Measurements from ENCODE around the gene ST3GAL3.

Gene ST3GAL3

DNA sequence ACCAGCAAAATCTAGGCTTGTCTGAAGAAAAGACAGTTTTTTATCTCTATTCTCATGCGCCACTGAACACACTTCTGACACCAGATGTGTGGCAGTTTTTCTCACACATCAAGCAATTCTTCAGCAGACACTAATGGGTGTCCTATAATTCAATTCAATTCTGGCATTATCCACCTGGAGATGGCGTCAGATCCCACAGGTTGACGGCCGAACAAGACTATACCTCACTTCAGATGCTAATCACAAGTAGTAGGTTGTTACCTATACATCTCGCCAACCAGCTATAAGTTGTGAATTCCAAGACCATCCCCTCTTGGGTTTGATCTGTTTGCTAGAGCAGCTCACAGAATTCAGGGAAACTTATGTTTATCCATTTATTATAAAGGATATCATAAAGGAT is 136.3 kb downstream of the ST3GAL3 start:
- H3K27ac ChIP-seq (ENCODE audit: low read depth, low read length) = no peak overlapping the region
- H3K4me1 ChIP-seq (ENCODE audit: control insufficient read depth in 1 of 2, insufficient read depth in 2 of 2, low read length in 2 of 2) = peaks cover 6 to 16% of the 10 kb centered on the region in 2 donors
- H3K9ac ChIP-seq (ENCODE audit: low read depth in 1 of 2, low read length in 2 of 2) = no peak overlapping the region
- H3K27me3 ChIP-seq (ENCODE audit: control insufficient read depth in 1 of 2, insufficient read depth in 2 of 2, low read length in 2 of 2) = no peaks in the 10 kb centered on the region
- peaks cover 0 to 3% of the 10 kb centered on the region in 2 donors for H3K36me3 ChIP-seq (ENCODE audit: control insufficient read depth in 1 of 2, insufficient read depth in 2 of 2, low read length in 2 of 2)
- no peak overlapping the region for H3K4me3 ChIP-seq (ENCODE audit: low read depth in 1 of 2, low read length in 2 of 2)
- H3K9me3 ChIP-seq (ENCODE audit: control insufficient read depth in 1 of 2, low read length in 2 of 2) = peaks cover 0 to 3% of the 10 kb centered on the region in 2 donors

DNA sequence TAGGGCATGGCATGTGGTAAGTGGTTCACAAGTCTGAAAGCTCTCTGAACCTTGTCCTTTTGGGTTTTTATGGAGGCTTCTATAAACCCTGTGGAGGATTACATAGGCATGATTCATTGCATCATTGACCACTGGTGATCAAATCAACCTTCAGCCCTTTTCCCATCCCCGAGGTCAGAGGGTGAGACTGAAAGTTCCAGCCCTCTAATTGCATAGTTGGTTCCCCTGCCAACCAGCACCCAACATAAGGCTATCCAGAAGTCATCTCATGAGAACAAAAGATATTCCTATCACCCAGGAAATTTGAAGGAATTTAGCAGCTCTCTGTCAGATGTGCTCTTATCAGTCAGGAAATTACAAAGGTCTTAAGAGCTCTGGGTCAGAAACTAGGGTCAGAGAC is 136.8 kb downstream of the ST3GAL3 start:
- H3K27me3 ChIP-seq (ENCODE audit: control insufficient read depth in 1 of 2, insufficient read depth in 2 of 2, low read length in 2 of 2) = no peaks in the 10 kb centered on the region
- no peak overlapping the region for H3K27ac ChIP-seq (ENCODE audit: low read depth, low read length)
- peaks cover 0 to 3% of the 10 kb centered on the region in 2 donors for H3K9me3 ChIP-seq (ENCODE audit: control insufficient read depth in 1 of 2, low read length in 2 of 2)
- H3K9ac ChIP-seq (ENCODE audit: low read depth in 1 of 2, low read length in 2 of 2) = no peak overlapping the region
- H3K4me1 ChIP-seq (ENCODE audit: control insufficient read depth in 1 of 2, insufficient read depth in 2 of 2, low read length in 2 of 2) = peaks cover 6 to 16% of the 10 kb centered on the region in 2 donors
- no peak overlapping the region for H3K4me3 ChIP-seq (ENCODE audit: low read depth in 1 of 2, low read length in 2 of 2)
- peaks cover 0 to 3% of the 10 kb centered on the region in 2 donors for H3K36me3 ChIP-seq (ENCODE audit: control insufficient read depth in 1 of 2, insufficient read depth in 2 of 2, low read length in 2 of 2)

DNA sequence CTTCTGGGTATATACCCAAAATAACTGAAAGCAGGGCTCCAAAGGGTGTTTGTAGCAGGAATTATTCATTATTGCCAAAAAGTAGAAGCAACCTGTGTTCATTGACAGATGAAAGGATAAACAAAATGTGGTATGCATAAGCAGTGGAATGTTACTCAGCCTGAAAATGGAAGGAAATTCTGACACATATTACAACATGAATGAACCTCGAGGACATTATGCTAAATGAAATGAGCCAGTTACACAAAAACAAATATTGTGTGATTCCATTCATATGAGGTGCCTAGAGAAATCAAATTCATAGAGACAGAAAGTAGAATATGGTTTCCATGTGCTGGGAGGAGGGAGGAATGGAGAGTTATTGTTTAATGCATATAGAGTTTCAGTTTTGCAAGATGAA is 140.0 kb downstream of the ST3GAL3 start:
- no peak overlapping the region for H3K4me3 ChIP-seq (ENCODE audit: low read depth in 1 of 2, low read length in 2 of 2)
- peaks cover 0 to 3% of the 10 kb centered on the region in 2 donors for H3K36me3 ChIP-seq (ENCODE audit: control insufficient read depth in 1 of 2, insufficient read depth in 2 of 2, low read length in 2 of 2)
- H3K4me1 ChIP-seq (ENCODE audit: control insufficient read depth in 1 of 2, insufficient read depth in 2 of 2, low read length in 2 of 2) = peaks cover 4 to 9% of the 10 kb centered on the region in 2 donors
- H3K27ac ChIP-seq (ENCODE audit: low read depth, low read length) = no peak overlapping the region
- H3K27me3 ChIP-seq (ENCODE audit: control insufficient read depth in 1 of 2, insufficient read depth in 2 of 2, low read length in 2 of 2) = no peaks in the 10 kb centered on the region
- H3K9ac ChIP-seq (ENCODE audit: low read depth in 1 of 2, low read length in 2 of 2) = no peak overlapping the region
- H3K9me3 ChIP-seq (ENCODE audit: control insufficient read depth in 1 of 2, low read length in 2 of 2) = no peaks in the 10 kb centered on the region

DNA sequence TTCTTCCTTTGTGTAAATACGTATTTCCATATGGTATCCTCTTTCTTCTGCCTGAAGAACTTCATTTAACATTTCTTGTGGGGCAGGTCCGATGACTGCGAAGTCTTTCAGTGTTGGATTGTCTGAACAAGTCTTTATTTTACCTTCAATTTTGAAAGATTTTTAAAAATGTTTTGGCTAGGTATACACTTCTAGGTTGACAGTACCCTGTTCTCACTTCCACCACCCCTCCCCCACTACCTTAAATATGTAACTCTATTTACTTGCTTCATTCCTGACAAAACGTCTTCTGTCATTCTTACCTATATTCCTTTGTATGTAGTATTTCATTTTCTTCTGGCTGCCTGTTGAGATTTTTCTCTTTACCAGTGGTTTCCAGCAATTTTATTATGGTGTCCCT is 140.5 kb downstream of the ST3GAL3 start:
- Histone ChIP-seq H3K36me3 (ENCODE audit: control insufficient read depth in 1 of 2, insufficient read depth in 2 of 2, low read length in 2 of 2) (peaks cover 0 to 2% of the 10 kb centered on the region in 2 donors), H3K27ac (ENCODE audit: low read depth, low read length) (no peak overlapping the region), H3K4me1 (ENCODE audit: control insufficient read depth in 1 of 2, insufficient read depth in 2 of 2, low read length in 2 of 2) (peaks cover 4 to 11% of the 10 kb centered on the region in 2 donors), H3K9me3 (ENCODE audit: control insufficient read depth in 1 of 2, low read length in 2 of 2) (no peaks in the 10 kb centered on the region), H3K9ac (ENCODE audit: low read depth in 1 of 2, low read length in 2 of 2) (no peak overlapping the region), H3K4me3 (ENCODE audit: low read depth in 1 of 2, low read length in 2 of 2) (no peak overlapping the region), H3K27me3 (ENCODE audit: control insufficient read depth in 1 of 2, insufficient read depth in 2 of 2, low read length in 2 of 2) (no peaks in the 10 kb centered on the region)

DNA sequence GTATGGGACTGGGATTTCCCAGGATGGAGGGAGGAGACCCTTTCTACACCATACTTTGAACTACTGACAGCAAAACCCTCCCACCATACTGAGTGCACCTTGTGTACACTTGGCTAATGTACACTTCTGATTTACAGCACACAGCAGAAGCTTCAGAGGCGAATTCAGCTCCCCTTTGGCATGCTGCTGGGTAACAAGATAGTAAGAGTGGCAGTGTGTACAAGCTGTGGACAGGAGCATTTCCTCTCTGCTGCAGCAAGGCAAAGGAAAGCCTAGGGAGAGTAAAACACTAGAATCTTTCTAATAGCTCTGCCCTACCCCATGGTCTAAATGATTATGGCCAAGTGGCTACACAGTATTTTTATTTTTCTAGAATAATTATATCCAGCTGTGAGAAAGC is 142.3 kb downstream of the ST3GAL3 start:
- H3K4me3 ChIP-seq (ENCODE audit: low read depth in 1 of 2, low read length in 2 of 2) = no peak overlapping the region
- no peak overlapping the region for H3K9ac ChIP-seq (ENCODE audit: low read depth in 1 of 2, low read length in 2 of 2)
- peaks cover 11 to 21% of the 10 kb centered on the region in 2 donors for H3K4me1 ChIP-seq (ENCODE audit: control insufficient read depth in 1 of 2, insufficient read depth in 2 of 2, low read length in 2 of 2)
- no peak overlapping the region for H3K27ac ChIP-seq (ENCODE audit: low read depth, low read length)
- no peaks in the 10 kb centered on the region for H3K27me3 ChIP-seq (ENCODE audit: control insufficient read depth in 1 of 2, insufficient read depth in 2 of 2, low read length in 2 of 2)
- no peaks in the 10 kb centered on the region for H3K9me3 ChIP-seq (ENCODE audit: control insufficient read depth in 1 of 2, low read length in 2 of 2)
- H3K36me3 ChIP-seq (ENCODE audit: control insufficient read depth in 1 of 2, insufficient read depth in 2 of 2, low read length in 2 of 2) = no peaks in the 10 kb centered on the region

DNA sequence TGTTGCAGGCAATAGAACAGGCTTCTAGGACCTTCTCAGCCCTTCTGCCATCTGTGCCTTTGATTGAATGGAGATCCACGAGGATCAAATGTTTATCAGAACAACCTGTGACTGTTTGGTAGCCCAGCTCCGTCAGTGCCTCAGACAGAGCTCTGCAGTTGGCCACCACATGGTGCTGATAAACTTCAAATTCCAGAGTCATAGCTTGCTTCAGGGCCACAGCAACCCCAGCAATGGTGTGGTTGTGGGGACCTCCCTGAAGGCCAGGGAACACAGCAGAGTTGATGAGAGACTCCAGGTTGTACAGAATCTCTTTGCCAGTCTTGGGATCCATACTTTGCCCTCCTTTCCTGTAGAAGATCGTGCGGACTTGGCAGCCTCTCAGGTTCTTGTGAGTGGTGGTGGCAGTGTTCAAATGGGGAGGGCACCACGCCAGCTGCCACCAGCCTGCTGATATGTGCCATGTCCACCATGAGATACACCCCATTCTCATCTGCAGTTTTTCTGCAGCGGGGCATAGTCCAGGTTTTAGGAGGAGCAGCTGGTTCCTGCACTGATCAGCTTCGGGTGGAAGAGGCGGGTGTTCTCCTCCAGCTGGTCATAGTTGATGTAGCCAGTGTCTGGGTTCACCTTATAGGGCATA is 143.4 kb downstream of the ST3GAL3 start:
- Histone ChIP-seq H3K4me1 (ENCODE audit: control insufficient read depth in 1 of 2, insufficient read depth in 2 of 2, low read length in 2 of 2) (peaks cover 11 to 21% of the 10 kb centered on the region in 2 donors), H3K9me3 (ENCODE audit: control insufficient read depth in 1 of 2, low read length in 2 of 2) (no peaks in the 10 kb centered on the region), H3K27ac (ENCODE audit: low read depth, low read length) (no peak overlapping the region), H3K9ac (ENCODE audit: low read depth in 1 of 2, low read length in 2 of 2) (no peak overlapping the region), H3K27me3 (ENCODE audit: control insufficient read depth in 1 of 2, insufficient read depth in 2 of 2, low read length in 2 of 2) (no peaks in the 10 kb centered on the region), H3K36me3 (ENCODE audit: control insufficient read depth in 1 of 2, insufficient read depth in 2 of 2, low read length in 2 of 2) (no peaks in the 10 kb centered on the region), H3K4me3 (ENCODE audit: low read depth in 1 of 2, low read length in 2 of 2) (no peak overlapping the region)

DNA sequence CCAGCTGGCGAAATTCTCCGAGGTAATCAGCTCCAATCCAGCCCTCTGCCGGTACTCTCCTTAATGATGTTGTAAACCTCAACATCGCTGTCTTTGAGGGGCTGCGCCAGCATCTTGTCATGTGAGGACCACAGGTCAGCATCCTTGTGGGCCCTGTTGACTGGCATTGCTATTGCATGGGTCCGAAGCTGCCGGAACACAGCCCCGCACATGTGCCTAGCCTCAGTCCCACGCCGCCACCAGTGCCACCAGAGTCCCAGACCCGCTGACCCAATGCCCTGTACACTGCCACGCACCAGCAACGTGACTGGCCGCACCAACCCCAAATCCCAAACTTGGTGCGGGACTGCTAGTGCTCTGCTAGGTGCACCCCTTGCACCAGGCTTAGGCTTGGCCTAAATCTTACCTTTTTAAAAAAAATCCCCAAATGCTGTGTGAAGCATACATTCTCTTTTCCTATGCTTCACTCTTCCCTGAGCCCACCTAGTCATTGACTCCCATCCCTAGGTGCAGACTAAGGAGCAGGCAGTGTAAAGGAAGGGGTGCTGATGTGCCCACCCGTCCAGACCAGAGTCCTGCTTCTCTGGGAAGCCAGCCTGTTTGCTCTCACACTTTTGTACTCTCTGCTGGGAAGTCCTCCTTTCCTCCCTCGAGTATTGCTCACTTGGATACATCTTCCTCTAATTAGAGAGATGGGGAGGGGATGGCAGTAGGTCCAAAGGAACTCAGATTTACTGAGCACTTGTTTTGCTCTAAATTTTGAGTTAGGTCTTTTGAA is 144.4 kb downstream of the ST3GAL3 start:
- Histone ChIP-seq H3K4me3 (ENCODE audit: low read depth in 1 of 2, low read length in 2 of 2) (no peak overlapping the region), H3K27ac (ENCODE audit: low read depth, low read length) (no peak overlapping the region), H3K4me1 (ENCODE audit: control insufficient read depth in 1 of 2, insufficient read depth in 2 of 2, low read length in 2 of 2) (peaks cover 11 to 21% of the 10 kb centered on the region in 2 donors), H3K27me3 (ENCODE audit: control insufficient read depth in 1 of 2, insufficient read depth in 2 of 2, low read length in 2 of 2) (no peaks in the 10 kb centered on the region), H3K9me3 (ENCODE audit: control insufficient read depth in 1 of 2, low read length in 2 of 2) (no peaks in the 10 kb centered on the region), H3K36me3 (ENCODE audit: control insufficient read depth in 1 of 2, insufficient read depth in 2 of 2, low read length in 2 of 2) (no peaks in the 10 kb centered on the region), H3K9ac (ENCODE audit: low read depth in 1 of 2, low read length in 2 of 2) (no peak overlapping the region)

DNA sequence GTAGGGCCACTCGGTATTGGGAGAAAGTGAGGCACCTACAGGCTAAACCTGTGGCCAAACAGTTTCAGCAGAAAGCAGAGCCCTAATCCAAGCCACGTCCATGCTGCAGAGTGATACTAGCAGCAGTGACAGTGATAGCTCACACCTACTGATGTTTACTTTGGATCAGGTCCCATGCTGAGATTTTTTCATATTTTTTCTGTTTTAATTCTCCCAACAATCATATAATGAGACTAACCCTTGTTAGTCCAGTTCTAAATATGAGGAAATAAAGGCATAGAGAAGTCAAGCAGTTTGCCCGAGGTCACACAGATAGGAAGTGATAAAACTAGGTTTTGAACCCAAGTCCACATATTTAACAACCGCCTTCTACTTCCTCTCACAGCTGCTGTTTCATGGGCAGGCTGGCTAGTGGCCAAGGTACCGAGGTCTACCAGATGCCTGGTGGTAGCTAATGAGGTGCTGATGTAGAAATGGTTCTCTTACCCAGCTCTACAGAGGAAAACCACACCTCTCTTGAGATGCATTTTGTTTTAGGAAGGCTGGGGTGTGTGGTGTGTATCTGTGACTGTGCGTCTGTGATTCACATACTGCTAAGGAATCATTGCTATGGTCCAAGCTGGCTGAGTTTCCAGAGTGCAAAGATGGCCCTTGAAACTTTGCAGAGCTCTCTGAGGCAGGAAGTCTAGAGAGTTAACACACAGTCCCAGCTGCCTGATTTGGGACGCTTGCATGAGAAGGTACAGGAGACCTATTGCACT is 146.0 kb downstream of the ST3GAL3 start:
- no peaks in the 10 kb centered on the region for H3K9me3 ChIP-seq (ENCODE audit: control insufficient read depth in 1 of 2, low read length in 2 of 2)
- no peaks in the 10 kb centered on the region for H3K36me3 ChIP-seq (ENCODE audit: control insufficient read depth in 1 of 2, insufficient read depth in 2 of 2, low read length in 2 of 2)
- no peaks in the 10 kb centered on the region for H3K27me3 ChIP-seq (ENCODE audit: control insufficient read depth in 1 of 2, insufficient read depth in 2 of 2, low read length in 2 of 2)
- no peak overlapping the region for H3K4me3 ChIP-seq (ENCODE audit: low read depth in 1 of 2, low read length in 2 of 2)
- no peak overlapping the region for H3K9ac ChIP-seq (ENCODE audit: low read depth in 1 of 2, low read length in 2 of 2)
- H3K27ac ChIP-seq (ENCODE audit: low read depth, low read length) = no peak overlapping the region
- peaks cover 11 to 21% of the 10 kb centered on the region in 2 donors for H3K4me1 ChIP-seq (ENCODE audit: control insufficient read depth in 1 of 2, insufficient read depth in 2 of 2, low read length in 2 of 2)

DNA sequence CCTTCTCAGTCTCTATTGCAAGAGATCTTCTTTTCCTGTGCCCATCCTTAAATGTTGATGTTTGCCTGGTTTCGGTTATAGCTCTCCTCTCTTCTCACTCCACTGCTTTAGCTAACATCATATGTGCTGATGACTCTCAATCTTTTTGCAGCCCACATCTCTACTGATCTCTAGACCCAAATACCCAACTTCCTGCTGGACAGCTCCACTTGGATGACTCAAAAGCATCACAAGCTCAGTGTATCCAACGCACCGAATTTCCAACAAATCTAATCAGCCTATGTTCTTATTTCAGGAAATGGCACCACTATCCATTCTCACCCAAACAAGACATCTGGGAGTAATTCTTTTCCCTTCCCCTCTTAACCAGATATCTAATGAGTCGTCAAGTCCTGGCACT is 147.1 kb downstream of the ST3GAL3 start:
- Histone ChIP-seq H3K4me3 (ENCODE audit: low read depth in 1 of 2, low read length in 2 of 2) (no peak overlapping the region), H3K4me1 (ENCODE audit: control insufficient read depth in 1 of 2, insufficient read depth in 2 of 2, low read length in 2 of 2) (peaks cover 11 to 21% of the 10 kb centered on the region in 2 donors), H3K9me3 (ENCODE audit: control insufficient read depth in 1 of 2, low read length in 2 of 2) (no peaks in the 10 kb centered on the region), H3K27ac (ENCODE audit: low read depth, low read length) (no peak overlapping the region), H3K27me3 (ENCODE audit: control insufficient read depth in 1 of 2, insufficient read depth in 2 of 2, low read length in 2 of 2) (no peaks in the 10 kb centered on the region), H3K9ac (ENCODE audit: low read depth in 1 of 2, low read length in 2 of 2) (no peak overlapping the region), H3K36me3 (ENCODE audit: control insufficient read depth in 1 of 2, insufficient read depth in 2 of 2, low read length in 2 of 2) (peaks cover 0 to 7% of the 10 kb centered on the region in 2 donors)

DNA sequence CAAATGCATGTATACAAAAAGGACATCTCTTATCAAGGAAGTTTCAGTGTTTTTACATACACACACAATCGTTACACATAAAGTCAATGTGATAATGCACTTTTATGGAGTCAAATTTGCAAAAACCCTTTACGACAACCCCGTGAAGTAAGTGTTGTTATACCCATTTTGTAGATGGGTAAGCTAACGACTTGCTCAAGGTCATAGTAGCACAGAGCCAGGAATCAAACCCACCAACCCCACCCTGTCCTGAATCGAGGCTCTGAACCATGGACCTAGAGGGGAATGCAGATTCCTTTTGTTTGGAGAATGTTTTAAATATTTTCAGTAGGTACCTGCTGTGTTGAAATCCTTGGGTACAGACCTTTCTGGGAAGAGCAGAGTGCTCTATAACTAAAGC is 148.9 kb downstream of the ST3GAL3 start:
- H3K9me3 ChIP-seq (ENCODE audit: control insufficient read depth in 1 of 2, low read length in 2 of 2) = no peaks in the 10 kb centered on the region
- H3K36me3 ChIP-seq (ENCODE audit: control insufficient read depth in 1 of 2, insufficient read depth in 2 of 2, low read length in 2 of 2) = peaks cover 0 to 7% of the 10 kb centered on the region in 2 donors
- H3K4me1 ChIP-seq (ENCODE audit: control insufficient read depth in 1 of 2, insufficient read depth in 2 of 2, low read length in 2 of 2) = peaks cover 11 to 12% of the 10 kb centered on the region in 2 donors
- no peak overlapping the region for H3K4me3 ChIP-seq (ENCODE audit: low read depth in 1 of 2, low read length in 2 of 2)
- no peaks in the 10 kb centered on the region for H3K27me3 ChIP-seq (ENCODE audit: control insufficient read depth in 1 of 2, insufficient read depth in 2 of 2, low read length in 2 of 2)
- H3K27ac ChIP-seq (ENCODE audit: low read depth, low read length) = no peak overlapping the region
- H3K9ac ChIP-seq (ENCODE audit: low read depth in 1 of 2, low read length in 2 of 2) = no peak overlapping the region
